ENCODE results near the gene BNIP3. TPM values are rescaled to one million over a fixed set of nuclear protein-coding genes. Genes with fewer than 3 reads are reported as not detected.
"Not testable (repeated sequence)": the region's sequence is repeated elsewhere in the genome, so short reads cannot be mapped to it uniquely, and the experiment has no call there.

The BNIP3 gene
- total RNA-seq, 6 donors from 2014 or later: 34.6 to 114 (median 51.9) TPM

DNA sequence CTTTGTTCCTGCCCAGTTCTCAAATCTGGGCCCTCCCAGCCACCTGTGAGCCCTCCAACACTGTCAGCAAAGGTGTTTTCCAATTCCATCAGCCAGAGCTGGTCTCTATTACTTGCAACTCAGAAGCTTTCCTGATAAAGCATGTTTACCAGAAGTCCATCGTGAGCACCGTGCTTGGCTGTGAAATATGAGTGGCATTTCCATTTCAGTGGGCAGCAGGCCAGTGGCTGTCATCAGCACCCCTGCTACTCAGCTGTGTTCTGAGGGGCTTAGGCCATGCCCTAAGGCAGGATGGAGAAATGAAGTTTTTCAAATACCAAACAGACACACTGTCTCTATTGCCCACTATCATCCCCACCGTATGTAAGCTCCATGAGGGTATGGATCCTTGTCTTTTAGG lies 12.7 kb upstream of the BNIP3 start:
- H3K9me3 ChIP-seq: no peaks in the 10 kb centered on the region
- no peak for DNase-seq
- H3K4me3 ChIP-seq: no peak overlapping the region
- no peak for TF ChIP-seq POLR2A (IDR thresholded peaks at IDR 0.05)
- no peak for TF ChIP-seq POLR2AphosphoS5 (IDR thresholded peaks at IDR 0.05)
- TF ChIP-seq, protein P1, sequence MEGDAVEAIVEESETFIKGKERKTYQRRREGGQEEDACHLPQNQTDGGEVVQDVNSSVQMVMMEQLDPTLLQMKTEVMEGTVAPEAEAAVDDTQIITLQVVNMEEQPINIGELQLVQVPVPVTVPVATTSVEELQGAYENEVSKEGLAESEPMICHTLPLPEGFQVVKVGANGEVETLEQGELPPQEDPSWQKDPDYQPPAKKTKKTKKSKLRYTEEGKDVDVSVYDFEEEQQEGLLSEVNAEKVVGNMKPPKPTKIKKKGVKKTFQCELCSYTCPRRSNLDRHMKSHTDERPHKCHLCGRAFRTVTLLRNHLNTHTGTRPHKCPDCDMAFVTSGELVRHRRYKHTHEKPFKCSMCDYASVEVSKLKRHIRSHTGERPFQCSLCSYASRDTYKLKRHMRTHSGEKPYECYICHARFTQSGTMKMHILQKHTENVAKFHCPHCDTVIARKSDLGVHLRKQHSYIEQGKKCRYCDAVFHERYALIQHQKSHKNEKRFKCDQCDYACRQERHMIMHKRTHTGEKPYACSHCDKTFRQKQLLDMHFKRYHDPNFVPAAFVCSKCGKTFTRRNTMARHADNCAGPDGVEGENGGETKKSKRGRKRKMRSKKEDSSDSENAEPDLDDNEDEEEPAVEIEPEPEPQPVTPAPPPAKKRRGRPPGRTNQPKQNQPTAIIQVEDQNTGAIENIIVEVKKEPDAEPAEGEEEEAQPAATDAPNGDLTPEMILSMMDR (IDR thresholded peaks at IDR 0.05): no peak
- no peak for TF ChIP-seq EP300 (IDR thresholded peaks at IDR 0.05)
- no peak overlapping the region for H3K27ac ChIP-seq
- H3K36me3 ChIP-seq: no peaks in the 10 kb centered on the region
- no peak for ATAC-seq (ENCODE audit: low FRiP score in 2 of 2)
- H3K4me1 ChIP-seq: peaks cover 30 to 38% (median 33%) of the 10 kb centered on the region in 4 donors
- WGBS, 2 donors: 56 to 64% methylated on average over 3 of the region's 3 CpGs
- no peaks in the 10 kb centered on the region for H3K27me3 ChIP-seq

- no peaks in the 10 kb centered on the region for H3K27me3 ChIP-seq
- no peak for TF ChIP-seq POLR2A (IDR thresholded peaks at IDR 0.05)
- no peak for TF ChIP-seq POLR2AphosphoS5 (IDR thresholded peaks at IDR 0.05)
- TF ChIP-seq EP300 (IDR thresholded peaks at IDR 0.05): no peak
- TF ChIP-seq, protein P1 (IDR thresholded peaks at IDR 0.05): no peak
- H3K27ac ChIP-seq: no peak overlapping the region
- no peaks in the 10 kb centered on the region for H3K36me3 ChIP-seq
- no peak for ATAC-seq (ENCODE audit: low FRiP score in 2 of 2)
- no peak for DNase-seq
- no peak overlapping the region for H3K4me3 ChIP-seq
- 93% methylated on average over 14 of the region's 14 CpGs for WGBS, 2 donors
- H3K9me3 ChIP-seq: no peaks in the 10 kb centered on the region
- H3K4me1 ChIP-seq: peaks cover 19 to 26% (median 23%) of the 10 kb centered on the region in 4 donors
These were observed 11.6 kb upstream of the BNIP3 start for GRCh38 chr10:131993275-131993674.

DNA sequence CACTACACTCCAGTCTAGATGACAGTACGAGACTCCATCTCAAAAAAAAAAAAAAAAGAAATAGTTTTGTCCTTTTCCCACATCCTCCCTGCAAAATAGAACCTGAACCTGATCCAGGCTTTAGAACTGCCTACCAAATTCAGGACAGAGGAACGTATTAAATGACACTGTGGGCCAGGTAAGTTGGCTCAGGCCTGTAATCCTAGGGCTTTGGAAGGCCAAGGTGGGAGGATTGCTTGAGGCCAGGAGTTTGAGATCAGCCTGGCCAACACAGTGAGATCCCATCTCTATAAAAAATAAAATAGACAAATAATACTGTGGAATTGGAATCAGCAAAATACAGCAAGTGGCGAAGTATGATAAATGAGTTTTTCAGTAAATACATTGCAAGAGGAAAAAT lies 10.0 kb upstream of the BNIP3 start:
- TF ChIP-seq POLR2AphosphoS5 (IDR thresholded peaks at IDR 0.05) (no peak), EP300 (IDR thresholded peaks at IDR 0.05) (no peak), POLR2A (IDR thresholded peaks at IDR 0.05) (no peak)
- TF ChIP-seq, protein P1 (IDR thresholded peaks at IDR 0.05): no peak
- H3K9me3 ChIP-seq: no peaks in the 10 kb centered on the region
- no peak for ATAC-seq (ENCODE audit: low FRiP score in 2 of 2)
- WGBS, 2 donors: 88 to 94% methylated on average over 3 of the region's 3 CpGs
- no peak for DNase-seq
- H3K36me3 ChIP-seq: no peaks in the 10 kb centered on the region
- no peak overlapping the region for H3K27ac ChIP-seq
- H3K4me1 ChIP-seq: peaks cover 7 to 13% (median 9%) of the 10 kb centered on the region in 4 donors
- no peak overlapping the region for H3K4me3 ChIP-seq
- H3K27me3 ChIP-seq: no peaks in the 10 kb centered on the region

- not testable (repeated sequence) for H3K4me3 ChIP-seq, H3K4me1 ChIP-seq
These were observed 6.1 kb upstream of the BNIP3 start for GRCh38 chr10:131987786-131988185.

DNA sequence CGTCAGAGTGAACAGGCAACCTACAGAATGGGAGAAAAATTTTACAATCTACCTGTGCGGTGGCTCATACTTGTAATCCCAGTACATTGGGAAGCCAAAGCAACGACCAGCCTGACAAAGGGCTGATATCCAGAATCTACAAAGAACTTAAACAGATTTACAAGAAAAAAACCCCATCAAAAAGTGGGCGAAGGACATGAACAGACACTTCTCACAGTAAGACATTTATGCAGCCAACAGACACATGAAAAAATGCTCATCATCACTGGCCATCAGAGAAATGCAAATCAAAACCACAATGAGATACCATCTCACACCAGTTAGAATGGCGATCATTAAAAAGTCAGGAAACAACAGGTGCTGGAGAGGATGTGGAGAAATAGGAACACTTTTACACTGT lies 5.6 kb upstream of the BNIP3 start:
- not testable (repeated sequence) for H3K27ac ChIP-seq; DNase-seq; H3K36me3 ChIP-seq; H3K4me3 ChIP-seq; H3K27me3 ChIP-seq; ATAC-seq (ENCODE audit: low FRiP score in 2 of 2); H3K9me3 ChIP-seq; H3K4me1 ChIP-seq
- 95 to 96% methylated on average over 5 of the region's 5 CpGs for WGBS, 2 donors

More at GRCh38 chr10:131987786-131988185, 6.1 kb upstream of the BNIP3 start:
- not testable (repeated sequence) for H3K27me3 ChIP-seq; DNase-seq; H3K27ac ChIP-seq; H3K9me3 ChIP-seq; ATAC-seq (ENCODE audit: low FRiP score in 2 of 2); H3K36me3 ChIP-seq
- WGBS, 2 donors: 93 to 98% methylated on average over 3 of the region's 3 CpGs

DNA sequence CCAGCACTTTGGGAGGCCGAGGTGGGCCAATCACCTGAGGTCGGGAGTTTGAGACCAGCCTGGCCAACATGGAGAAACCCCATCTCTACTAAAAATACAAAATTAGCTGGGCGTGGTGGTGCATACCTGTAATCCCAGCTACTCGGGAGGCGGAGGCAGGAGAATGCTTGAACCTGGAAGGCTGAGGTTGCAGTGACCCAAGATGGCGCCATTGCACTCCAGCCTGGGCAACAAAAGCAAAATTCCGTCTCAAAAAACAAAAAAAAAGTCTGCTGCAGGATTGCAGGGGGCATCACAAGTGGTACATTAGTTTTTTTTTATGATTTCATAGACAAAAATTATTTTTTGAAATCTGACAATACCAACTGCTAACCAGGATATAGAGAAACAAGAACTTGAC lies 5.1 kb upstream of the BNIP3 start:
- not testable (repeated sequence) for H3K9me3 ChIP-seq; H3K4me3 ChIP-seq; DNase-seq; ATAC-seq (ENCODE audit: low FRiP score in 2 of 2); H3K27ac ChIP-seq; H3K4me1 ChIP-seq; H3K36me3 ChIP-seq; H3K27me3 ChIP-seq
- WGBS, 2 donors: 94 to 96% methylated on average over 7 of the region's 7 CpGs

Data from upper lobe of left lung (tissue), 6 donors.